GM23248 (cell line): ENCODE data around the gene PTPRN2. TPM values are rescaled to one million over a fixed set of nuclear protein-coding genes. Genes with fewer than 3 reads are reported as not detected.

Experiments used
- DNase-seq: peaks from one replicate; pipeline ENCODE4 v3.0.0-alpha.2; 2015
- H2AFZ ChIP-seq: fragments of 200-600 bp; sonication (generic); 2 replicates; pipeline ENCODE4 v1.6.1; 2016; ENCODE audit warnings: antibody characterized with exemption
- H3F3A ChIP-seq: fragments of 200-600 bp; sonication (generic); 2 replicates; pipeline ENCODE4 v1.6.1; 2016; ENCODE audit warnings: mild to moderate bottlenecking, antibody characterized with exemption, mixed run types; ENCODE audit not compliant: insufficient read depth
- H3K27ac ChIP-seq: fragments of 200-600 bp; sonication (generic); 2 replicates; pipeline ENCODE4 v1.5.1; 2016; ENCODE audit warnings: mild to moderate bottlenecking
- H3K27me3 ChIP-seq: fragments of 200-600 bp; sonication (generic); replicated peaks from 2 replicates; pipeline ENCODE4 v1.6.1; 2016; ENCODE audit warnings: mild to moderate bottlenecking; ENCODE audit not compliant: insufficient read depth
- H3K36me3 ChIP-seq: fragments of 200-600 bp; sonication (generic); 2 replicates; pipeline ENCODE4 v1.6.1; 2016; ENCODE audit warnings: low read depth, mild to moderate bottlenecking
- H3K4me1 ChIP-seq: fragments of 200-600 bp; sonication (generic); 2 replicates; pipeline ENCODE4 v1.6.1; 2016; ENCODE audit warnings: mild to moderate bottlenecking; ENCODE audit not compliant: insufficient read depth
- H3K4me2 ChIP-seq: fragments of 200-600 bp; sonication (generic); one replicate; pipeline ENCODE4 v1.6.1; 2016; ENCODE audit warnings: mild to moderate bottlenecking; ENCODE audit not compliant: unreplicated experiment
- H3K4me3 ChIP-seq: fragments of 200-600 bp; sonication (generic); 2 replicates; pipeline ENCODE4 v1.5.1; 2016; ENCODE audit warnings: mild to moderate bottlenecking
- H3K79me2 ChIP-seq: fragments of 200-600 bp; sonication (generic); 2 replicates; pipeline ENCODE4 v1.6.1; 2016; ENCODE audit warnings: mild to moderate bottlenecking; ENCODE audit not compliant: insufficient read depth
- H3K9ac ChIP-seq: fragments of 200-600 bp; sonication (generic); 2 replicates; pipeline ENCODE4 v1.6.1; 2016; ENCODE audit warnings: mild to moderate bottlenecking
- H3K9me2 ChIP-seq: fragments of 200-600 bp; sonication (generic); 2 replicates; pipeline ENCODE4 v1.6.1; 2016; ENCODE audit warnings: mixed run types, mild to moderate bottlenecking, moderate library complexity; ENCODE audit not compliant: insufficient read depth
- H3K9me3 ChIP-seq: fragments of 200-600 bp; sonication (generic); one replicate; pipeline ENCODE4 v1.6.1; 2017; ENCODE audit warnings: low read depth
- H4K20me1 ChIP-seq: fragments of 200-600 bp; sonication (generic); 2 replicates; pipeline ENCODE4 v1.6.0; 2016; ENCODE audit not compliant: insufficient read depth
- EZH2 ChIP-seq: fragments of 200-600 bp; sonication (generic); IDR thresholded peaks from 2 replicates; pipeline ENCODE4 v1.6.1; 2018; ENCODE audit warnings: antibody characterized with exemption, mild to moderate bottlenecking; ENCODE audit not compliant: insufficient read depth, poor library complexity, severe bottlenecking
- EZH2phosphoT487 ChIP-seq: fragments of 200-600 bp; sonication (generic); IDR thresholded peaks from 2 replicates; pipeline ENCODE4 v1.6.1; 2018; ENCODE audit warnings: antibody characterized with exemption, moderate library complexity, mild to moderate bottlenecking, low read depth; ENCODE audit not compliant: insufficient read depth
- WGBS, 2 experiments: methylation state at CpG; one replicate each; pipeline ENCODE4 v1.1.6; 2015 to 2017; ENCODE audit warnings: low lambda C conversion rate in 2 of 2, low coverage in 1 of 2; ENCODE audit errors: missing lambda C conversion rate in 2 of 2; 5-methylcytosine and 5-hydroxymethylcytosine counted together
- in situ Hi-C: fragments of 300-500 bp; cut with MboI; formaldehyde crosslinking; loops from 2 replicates; pipeline ENCODE4 v1.15.0; 2020
- polyA plus RNA-seq: library from polyadenylated mRNA; unstranded; fragments of >200 nt; fragmentation: Nextera tagmentation; extraction: Ambion mirVana; gene quantifications from 2 replicates; pipeline ENCODE4 v1.2.1, GENCODE V29; 2016
- total RNA-seq: library from RNA; depleted of rRNA; stranded (reverse); fragments of >200 nt; shearing (Covaris generic); gene quantifications from 2 replicates; pipeline ENCODE4 v1.2.3, GENCODE V29; 2014

The PTPRN2 gene
- total and polyA plus RNA-seq, 2 experiments from 2014 or later = 0.13 TPM; not detected in 1

GRCh38 chr7:158191671-158192070 lies 396.0 kb downstream of the PTPRN2 start:
- H3K4me3 ChIP-seq = no peak overlapping the region
- H3K4me1 ChIP-seq = no peaks in the 10 kb centered on the region
- H3K9me3 ChIP-seq = no peaks in the 10 kb centered on the region
- H2AFZ ChIP-seq = no peak overlapping the region
- no peak for DNase-seq
- no peak overlapping the region for H3K9ac ChIP-seq
- no peak for TF ChIP-seq EZH2
- H3F3A ChIP-seq = no peaks in the 10 kb centered on the region
- no peaks in the 10 kb centered on the region for H4K20me1 ChIP-seq
- no peaks in the 10 kb centered on the region for H3K36me3 ChIP-seq
- H3K27ac ChIP-seq = no peak overlapping the region
- no peaks in the 10 kb centered on the region for H3K27me3 ChIP-seq
- H3K4me2 ChIP-seq = no peak overlapping the region
- no peaks in the 10 kb centered on the region for H3K9me2 ChIP-seq
- in situ Hi-C loops = no loop called here
- WGBS, 2 experiments = 39 to 43% methylated on average over 8 of the region's 8 CpGs
- H3K79me2 ChIP-seq = no peaks in the 10 kb centered on the region

GRCh38 chr7:158190756-158191155 lies 396.9 kb downstream of the PTPRN2 start:
- 26 to 34% methylated on average over 10 to 11 of the region's 11 CpGs for WGBS, 2 experiments
- Histone ChIP-seq H3K4me1 (no peaks in the 10 kb centered on the region), H3F3A (no peaks in the 10 kb centered on the region), H3K79me2 (no peaks in the 10 kb centered on the region), H3K9ac (no peak overlapping the region), H3K27me3 (no peaks in the 10 kb centered on the region), H3K27ac (no peak overlapping the region), H3K4me3 (no peak overlapping the region), H3K4me2 (no peak overlapping the region), H3K9me2 (no peaks in the 10 kb centered on the region), H3K36me3 (no peaks in the 10 kb centered on the region), H3K9me3 (no peaks in the 10 kb centered on the region), H2AFZ (no peak overlapping the region), H4K20me1 (no peaks in the 10 kb centered on the region)
- no peak for TF ChIP-seq EZH2phosphoT487
- no peak for TF ChIP-seq EZH2
- in situ Hi-C loops = no loop called here
- DNase-seq = no peak

GRCh38 chr7:158188676-158189075 lies 398.9 kb downstream of the PTPRN2 start:
- Histone ChIP-seq H3K4me1 (no peaks in the 10 kb centered on the region), H2AFZ (no peak overlapping the region), H3K27ac (no peak overlapping the region), H3K9ac (no peak overlapping the region), H3K79me2 (no peaks in the 10 kb centered on the region), H3K4me3 (no peak overlapping the region), H3K9me2 (no peaks in the 10 kb centered on the region), H3K4me2 (no peak overlapping the region), H3K9me3 (no peaks in the 10 kb centered on the region), H4K20me1 (no peaks in the 10 kb centered on the region), H3K36me3 (no peaks in the 10 kb centered on the region), H3F3A (no peaks in the 10 kb centered on the region), H3K27me3 (no peaks in the 10 kb centered on the region)
- in situ Hi-C loops = no loop called here
- no peak for DNase-seq
- 68 to 74% methylated on average over 14 to 15 of the region's 15 CpGs for WGBS, 2 experiments
- TF ChIP-seq EZH2phosphoT487 (no peak), EZH2 (no peak)

- Histone ChIP-seq H3K27ac (no peak overlapping the region), H3K9me2 (no peaks in the 10 kb centered on the region), H3K79me2 (no peaks in the 10 kb centered on the region), H3K4me3 (no peak overlapping the region), H3F3A (no peaks in the 10 kb centered on the region), H3K9ac (no peak overlapping the region), H3K4me2 (no peak overlapping the region), H3K27me3 (no peaks in the 10 kb centered on the region), H2AFZ (no peak overlapping the region), H3K4me1 (no peaks in the 10 kb centered on the region), H4K20me1 (no peaks in the 10 kb centered on the region), H3K9me3 (no peaks in the 10 kb centered on the region), H3K36me3 (no peaks in the 10 kb centered on the region)
- in situ Hi-C loops = no loop called here
- TF ChIP-seq EZH2phosphoT487 = no peak
- no peak for TF ChIP-seq EZH2
- WGBS, 2 experiments = 50 to 54% methylated on average over 7 of the region's 7 CpGs
- DNase-seq = no peak
These were observed 400.0 kb downstream of the PTPRN2 start for GRCh38 chr7:158187694-158187994.

- no peaks in the 10 kb centered on the region for H3K27me3 ChIP-seq
- in situ Hi-C loops = no loop called here
- no peaks in the 10 kb centered on the region for H3K9me2 ChIP-seq
- H3F3A ChIP-seq = no peaks in the 10 kb centered on the region
- H4K20me1 ChIP-seq = no peaks in the 10 kb centered on the region
- WGBS, 2 experiments = 33 to 34% methylated on average over 13 of the region's 13 CpGs
- no peaks in the 10 kb centered on the region for H3K79me2 ChIP-seq
- H3K9ac ChIP-seq = no peak overlapping the region
- H2AFZ ChIP-seq = no peak overlapping the region
- H3K4me2 ChIP-seq = no peak overlapping the region
- no peak overlapping the region for H3K4me3 ChIP-seq
- TF ChIP-seq EZH2phosphoT487 (no peak), EZH2 (no peak)
- H3K36me3 ChIP-seq = no peaks in the 10 kb centered on the region
- H3K27ac ChIP-seq = no peak overlapping the region
- no peaks in the 10 kb centered on the region for H3K4me1 ChIP-seq
- no peak for DNase-seq
- H3K9me3 ChIP-seq = no peaks in the 10 kb centered on the region
These were observed 400.5 kb downstream of the PTPRN2 start for GRCh38 chr7:158186864-158187693.
